Chondrocyte (in vitro differentiated cells): ENCODE results near the gene HDGFL1. TPM values are rescaled to one million over a fixed set of nuclear protein-coding genes. Genes with fewer than 3 reads are reported as not detected.

Experiments used
- DNase-seq: peaks from one replicate; pipeline ENCODE4 v3.0.0; 2021; ENCODE audit warnings: mixed read lengths, low spot score
- H3K27ac Mint-ChIP-seq: one replicate; pipeline ENCODE4 v1.8.0; 2021; ENCODE audit warnings: mild to moderate bottlenecking, moderate library complexity, mixed read lengths; ENCODE audit not compliant: unreplicated experiment
- H3K27me3 Mint-ChIP-seq: 2 replicates; pipeline ENCODE4 v1.8.0; 2021; ENCODE audit warnings: low read depth, mixed read lengths
- H3K36me3 Mint-ChIP-seq: 2 replicates; pipeline ENCODE4 v1.8.0; 2021; ENCODE audit warnings: low read depth, mixed read lengths
- H3K4me1 Mint-ChIP-seq: 2 replicates; pipeline ENCODE4 v1.8.0; 2021; ENCODE audit warnings: low read depth, mild to moderate bottlenecking, mixed read lengths
- H3K4me3 Mint-ChIP-seq: one replicate; pipeline ENCODE4 v1.8.0; 2021; ENCODE audit warnings: mild to moderate bottlenecking, moderate library complexity, mixed read lengths; ENCODE audit not compliant: unreplicated experiment
- H3K9me3 Mint-ChIP-seq: 2 replicates; pipeline ENCODE4 v1.8.0; 2021; ENCODE audit warnings: low read depth, mixed read lengths
- long read RNA-seq: library from polyadenylated mRNA; stranded (forward); transcript quantifications from one replicate; pipeline ENCODE4 v2.0.0, GENCODE V29; 2021
- total RNA-seq: library from RNA; stranded (reverse); gene quantifications from 3 replicates; pipeline ENCODE4 v1.2.1, GENCODE V29; 2021
- TF ChIP-seq, protein P1 (sequence below): fragments of 200-600 bp; sonication (generic); IDR thresholded peaks from 2 replicates; pipeline ENCODE4 v1.5.0; 2021; ENCODE audit warnings: antibody characterized with exemption, mild to moderate bottlenecking, moderate library complexity

The HDGFL1 gene
- not detected in 3 replicates for total RNA-seq
- long read RNA-seq, result 0 reads

- Mint-ChIP-seq H3K4me3 (no peak within 1 kb of the TSS), H3K36me3 (no peaks in the 10 kb centered on the region), H3K9me3 (no peaks in the 10 kb centered on the region), H3K4me1 (no peaks in the 10 kb centered on the region), H3K27me3 (no peaks in the 10 kb centered on the region), H3K27ac (no peak within 1 kb of the TSS)
- TF ChIP-seq, protein P1, sequence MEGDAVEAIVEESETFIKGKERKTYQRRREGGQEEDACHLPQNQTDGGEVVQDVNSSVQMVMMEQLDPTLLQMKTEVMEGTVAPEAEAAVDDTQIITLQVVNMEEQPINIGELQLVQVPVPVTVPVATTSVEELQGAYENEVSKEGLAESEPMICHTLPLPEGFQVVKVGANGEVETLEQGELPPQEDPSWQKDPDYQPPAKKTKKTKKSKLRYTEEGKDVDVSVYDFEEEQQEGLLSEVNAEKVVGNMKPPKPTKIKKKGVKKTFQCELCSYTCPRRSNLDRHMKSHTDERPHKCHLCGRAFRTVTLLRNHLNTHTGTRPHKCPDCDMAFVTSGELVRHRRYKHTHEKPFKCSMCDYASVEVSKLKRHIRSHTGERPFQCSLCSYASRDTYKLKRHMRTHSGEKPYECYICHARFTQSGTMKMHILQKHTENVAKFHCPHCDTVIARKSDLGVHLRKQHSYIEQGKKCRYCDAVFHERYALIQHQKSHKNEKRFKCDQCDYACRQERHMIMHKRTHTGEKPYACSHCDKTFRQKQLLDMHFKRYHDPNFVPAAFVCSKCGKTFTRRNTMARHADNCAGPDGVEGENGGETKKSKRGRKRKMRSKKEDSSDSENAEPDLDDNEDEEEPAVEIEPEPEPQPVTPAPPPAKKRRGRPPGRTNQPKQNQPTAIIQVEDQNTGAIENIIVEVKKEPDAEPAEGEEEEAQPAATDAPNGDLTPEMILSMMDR, result no peak
- peak; percentile 86 for DNase-seq
Observed at GRCh38 chr6:22569281-22570184, at the start of gene HDGFL1. TSS of gene HDGFL1 (plus strand) at chr6:22569566. CDS start at chr6:22569576, 10 bp downstream.

DNA sequence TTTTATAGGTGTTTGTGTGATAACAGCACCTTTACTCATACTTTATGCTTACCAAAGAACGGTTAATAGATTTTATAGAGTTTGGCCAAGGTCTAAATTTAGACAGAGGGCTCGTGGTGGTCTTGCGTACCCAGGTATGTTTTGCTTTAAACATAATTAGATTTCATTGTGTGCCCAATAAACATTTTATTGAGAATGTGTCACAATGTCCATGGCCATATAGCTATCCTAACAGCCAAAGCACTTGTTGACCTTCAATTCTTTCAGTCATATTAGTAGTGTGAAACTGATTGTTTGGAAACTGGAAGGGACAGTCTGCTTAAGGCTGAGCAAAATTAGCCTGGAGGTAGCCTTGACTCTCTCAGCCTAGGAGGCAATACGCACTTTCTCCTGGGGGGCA, 48.3 kb upstream of the HDGFL1 start:
- DNase-seq, result no peak
- TF ChIP-seq, protein P1, result no peak
- Mint-ChIP-seq H3K4me1 (peaks cover 9% of the 10 kb centered on the region), H3K36me3 (peaks cover 1% of the 10 kb centered on the region), H3K27me3 (no peaks in the 10 kb centered on the region), H3K9me3 (peaks cover 2% of the 10 kb centered on the region), H3K27ac (no peak overlapping the region), H3K4me3 (no peak overlapping the region)

GRCh38 chr6:22526736-22527135, 42.6 kb upstream of the HDGFL1 start:
- TF ChIP-seq, protein P1, result no peak
- H3K4me1 Mint-ChIP-seq, result peaks cover 41% of the 10 kb centered on the region
- peaks cover 2% of the 10 kb centered on the region for H3K9me3 Mint-ChIP-seq
- DNase-seq, result no peak
- H3K27ac Mint-ChIP-seq, result peak overlapping the region; percentile 66
- H3K27me3 Mint-ChIP-seq, result no peaks in the 10 kb centered on the region
- H3K36me3 Mint-ChIP-seq, result peaks cover 1% of the 10 kb centered on the region
- no peak overlapping the region for H3K4me3 Mint-ChIP-seq

GRCh38 chr6:22529866-22530265, 39.5 kb upstream of the HDGFL1 start:
- no peak overlapping the region for H3K27ac Mint-ChIP-seq
- H3K36me3 Mint-ChIP-seq, result no peaks in the 10 kb centered on the region
- no peaks in the 10 kb centered on the region for H3K27me3 Mint-ChIP-seq
- H3K9me3 Mint-ChIP-seq, result peaks cover 1% of the 10 kb centered on the region
- H3K4me1 Mint-ChIP-seq, result peaks cover 41% of the 10 kb centered on the region
- DNase-seq, result no peak
- no peak overlapping the region for H3K4me3 Mint-ChIP-seq
- TF ChIP-seq, protein P1, result no peak

DNA sequence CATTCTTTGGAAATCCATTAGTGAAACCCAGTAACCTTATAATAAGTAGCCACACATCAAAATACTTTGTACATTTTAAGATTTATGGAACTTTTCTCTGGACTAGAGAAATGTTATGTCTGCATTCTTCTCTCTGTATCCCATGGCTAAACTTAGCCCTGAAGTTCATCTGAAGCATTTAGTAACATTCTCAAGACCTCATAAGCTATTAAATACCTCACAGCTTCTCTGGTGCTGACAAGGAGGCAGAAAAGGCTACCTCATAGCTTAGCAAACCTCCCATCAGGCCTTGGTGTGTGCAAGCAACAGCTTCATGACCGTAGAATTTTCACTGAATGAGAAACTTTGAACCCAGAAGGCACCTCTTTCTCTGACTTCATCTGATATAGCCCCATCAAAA, 38.9 kb upstream of the HDGFL1 start:
- peaks cover 2% of the 10 kb centered on the region for H3K36me3 Mint-ChIP-seq
- no peak overlapping the region for H3K4me3 Mint-ChIP-seq
- H3K4me1 Mint-ChIP-seq, result peaks cover 38% of the 10 kb centered on the region
- H3K27ac Mint-ChIP-seq, result peak overlapping the region; percentile 27
- DNase-seq, result no peak
- no peaks in the 10 kb centered on the region for H3K27me3 Mint-ChIP-seq
- peaks cover 6% of the 10 kb centered on the region for H3K9me3 Mint-ChIP-seq
- TF ChIP-seq, protein P1, result no peak
